Caki2 (cell line): ENCODE data around the gene SREBF2. TPM values are rescaled to one million over a fixed set of nuclear protein-coding genes. Genes with fewer than 3 reads are reported as not detected.
"Not testable (repeated sequence)": the region's sequence is repeated elsewhere in the genome, so short reads cannot be mapped to it uniquely, and the experiment has no call there.

Experiments used
- DNase-seq: peaks from one replicate; pipeline ENCODE4 v3.0.0-alpha.2; 2015; ENCODE audit warnings: low read depth
- in situ Hi-C: cut with HindIII; loops from 2 replicates; pipeline ENCODE4 v1.10.0; 2016; ENCODE audit warnings: low sequenced_read_pairs, low pct_unique_long_range_greater_than_20kb, mixed read lengths
- total RNA-seq: library from RNA; depleted of rRNA; stranded (reverse); fragments of >200 nt; shearing (Covaris generic); gene quantifications from 2 replicates; pipeline ENCODE4 v1.2.3, GENCODE V29; 2014; ENCODE audit warnings: low replicate concordance

The SREBF2 gene
- total RNA-seq, 1 experiment from 2014 or later: 21.0 TPM

DNA sequence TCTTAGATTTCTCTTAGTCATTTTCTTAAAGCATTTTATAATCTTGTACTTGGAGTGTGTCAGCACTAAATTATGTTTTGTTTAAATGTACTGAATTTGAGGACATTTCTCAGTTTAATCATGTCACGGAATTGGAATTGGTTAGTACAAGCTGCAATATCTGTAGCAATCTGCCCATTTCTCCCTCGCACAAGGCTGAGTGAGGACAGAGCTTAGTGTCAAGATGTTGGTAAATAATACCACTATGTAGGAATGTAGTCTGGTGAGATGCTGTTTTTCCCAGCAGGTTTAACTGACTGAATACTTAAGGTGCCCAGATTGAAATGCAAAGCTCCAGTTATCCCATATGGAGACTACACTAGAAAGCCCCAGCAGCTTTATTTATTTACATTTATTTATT is 30.6 kb downstream of the SREBF2 start:
- DNase-seq: no peak

DNA sequence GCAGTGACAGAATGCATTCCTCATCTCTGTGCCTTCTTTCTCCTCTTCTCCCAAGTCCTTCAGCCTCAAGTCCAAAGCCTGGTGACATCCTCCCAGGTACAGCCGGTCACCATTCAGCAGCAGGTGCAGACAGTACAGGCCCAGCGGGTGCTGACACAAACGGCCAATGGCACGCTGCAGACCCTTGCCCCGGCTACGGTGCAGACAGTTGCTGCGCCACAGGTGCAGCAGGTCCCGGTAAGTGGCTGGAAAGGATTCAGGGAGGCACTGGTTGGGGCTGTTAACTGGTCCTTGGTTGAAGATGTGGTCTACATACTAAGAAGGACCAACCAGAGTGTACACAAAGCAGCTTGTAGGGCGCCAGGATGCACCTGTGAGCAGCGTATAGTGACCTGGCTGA is 35.7 kb downstream of the SREBF2 start:
- no peak for DNase-seq
- in situ Hi-C loops: no loop called here

More for the DNA sequence above, 30.6 kb downstream of the SREBF2 start:
- in situ Hi-C loops: no loop called here

DNA sequence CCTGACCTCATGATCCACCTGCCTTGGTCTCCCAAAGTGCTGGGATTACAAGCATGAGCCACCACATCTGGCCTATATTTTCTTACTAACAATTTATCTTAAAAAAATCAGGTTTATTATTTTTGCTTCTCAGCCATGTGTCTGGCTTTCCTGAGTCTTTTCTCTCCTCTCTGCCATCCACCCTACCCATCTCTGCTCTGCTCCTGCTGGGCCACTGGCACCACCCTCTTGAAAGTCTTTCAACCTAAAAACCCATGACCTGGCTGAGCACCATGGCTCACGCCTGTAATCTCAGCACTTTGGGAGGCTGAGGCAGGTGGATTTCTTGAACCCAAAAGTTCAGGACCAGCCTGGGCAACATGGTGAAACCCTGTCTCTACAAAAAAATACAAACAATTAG is 37.2 kb downstream of the SREBF2 start:
- in situ Hi-C loops: not testable (repeated sequence)

DNA sequence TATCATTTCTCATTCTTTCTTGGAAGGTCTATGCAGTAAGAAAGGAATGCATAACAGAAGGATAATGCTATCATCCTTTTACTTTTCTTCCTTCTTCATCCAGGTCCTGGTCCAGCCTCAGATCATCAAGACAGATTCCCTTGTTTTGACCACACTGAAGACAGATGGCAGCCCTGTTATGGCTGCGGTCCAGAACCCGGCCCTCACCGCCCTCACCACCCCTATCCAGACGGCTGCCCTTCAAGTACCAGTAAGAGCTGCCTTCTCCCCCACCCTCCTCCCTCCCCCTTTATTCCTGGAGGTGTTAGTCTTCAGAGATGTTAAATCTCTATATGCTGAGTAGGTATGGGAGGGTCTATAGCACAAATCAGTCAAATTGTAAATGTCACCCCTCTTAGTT is 37.9 kb downstream of the SREBF2 start:
- no peak for DNase-seq
- in situ Hi-C loops: no loop called here

More for the DNA sequence above, 37.2 kb downstream of the SREBF2 start:
- not testable (repeated sequence) for DNase-seq

DNA sequence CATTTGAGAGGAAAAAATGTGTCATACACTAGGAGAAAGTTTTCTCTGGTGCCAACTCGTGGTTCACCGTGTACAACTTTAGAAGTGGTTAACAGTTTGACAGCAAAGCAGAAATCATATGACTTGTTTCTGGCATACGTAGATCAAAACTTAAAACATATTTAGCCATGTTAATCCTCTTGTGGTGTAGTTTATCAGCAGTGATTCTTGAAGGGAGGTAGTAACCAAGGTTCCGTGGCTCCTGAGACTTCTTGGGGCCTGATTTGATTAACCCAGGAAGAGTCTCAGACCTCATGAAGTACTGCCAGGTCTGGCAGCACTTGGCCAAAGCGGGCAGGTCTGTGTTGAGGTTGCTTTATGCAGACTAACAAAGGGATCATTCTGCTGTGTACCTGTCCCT is 40.5 kb downstream of the SREBF2 start:
- DNase-seq: no peak
- in situ Hi-C loops: no loop called here

DNA sequence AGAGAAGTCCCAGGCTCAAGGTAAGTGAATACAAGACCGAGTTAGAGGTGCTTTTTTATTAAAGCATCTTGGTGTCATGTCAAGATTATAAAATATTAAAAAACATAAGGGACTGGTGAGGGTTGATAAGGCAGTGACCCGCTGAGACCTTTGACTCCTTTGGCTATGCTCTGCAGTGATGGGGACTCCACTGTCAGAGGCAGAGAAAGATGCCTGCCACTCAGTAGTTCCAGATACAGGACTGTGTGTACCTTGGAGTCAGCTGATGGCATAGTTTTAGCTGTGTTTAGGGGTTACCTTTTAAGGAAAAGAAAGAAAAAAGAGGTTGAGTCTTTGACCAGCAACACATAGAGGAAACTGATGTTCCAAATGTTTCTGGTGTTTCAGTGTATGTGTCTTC is 41.2 kb downstream of the SREBF2 start:
- in situ Hi-C loops: no loop called here

DNA sequence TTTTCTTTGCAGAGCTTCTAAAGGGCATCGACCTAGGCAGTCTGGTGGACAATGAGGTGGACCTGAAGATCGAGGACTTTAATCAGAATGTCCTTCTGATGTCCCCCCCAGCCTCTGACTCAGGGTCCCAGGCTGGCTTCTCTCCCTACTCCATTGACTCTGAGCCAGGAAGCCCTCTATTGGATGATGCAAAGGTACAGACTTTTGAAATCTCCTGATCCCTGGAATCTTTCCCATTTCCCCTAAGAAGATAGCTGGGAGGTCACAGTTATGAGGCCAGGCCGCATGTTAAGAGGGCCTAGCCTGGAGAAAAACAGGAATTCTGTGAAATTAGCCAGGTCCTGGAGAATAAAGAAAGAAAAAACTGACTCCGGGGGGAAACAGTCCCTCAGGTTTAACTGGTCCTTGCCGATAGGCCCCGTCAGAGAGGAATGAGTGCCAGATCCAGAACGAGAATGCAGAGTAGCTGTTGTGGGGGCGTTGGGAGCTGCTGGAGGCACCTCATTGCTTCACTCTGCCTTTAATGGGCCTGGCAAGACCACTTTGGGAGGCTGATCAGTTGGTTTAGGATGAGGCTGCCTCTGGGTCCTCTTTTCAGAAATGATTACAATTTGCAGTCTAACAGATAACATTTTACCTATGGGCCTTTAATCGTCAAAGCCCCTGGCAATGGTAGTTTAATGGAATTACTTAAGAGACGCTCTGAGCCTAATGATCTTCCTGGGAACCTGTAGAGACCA is 42.8 kb downstream of the SREBF2 start:
- in situ Hi-C loops: no loop called here
- DNase-seq: no peak

More for the DNA sequence above, 41.2 kb downstream of the SREBF2 start:
- DNase-seq: no peak

DNA sequence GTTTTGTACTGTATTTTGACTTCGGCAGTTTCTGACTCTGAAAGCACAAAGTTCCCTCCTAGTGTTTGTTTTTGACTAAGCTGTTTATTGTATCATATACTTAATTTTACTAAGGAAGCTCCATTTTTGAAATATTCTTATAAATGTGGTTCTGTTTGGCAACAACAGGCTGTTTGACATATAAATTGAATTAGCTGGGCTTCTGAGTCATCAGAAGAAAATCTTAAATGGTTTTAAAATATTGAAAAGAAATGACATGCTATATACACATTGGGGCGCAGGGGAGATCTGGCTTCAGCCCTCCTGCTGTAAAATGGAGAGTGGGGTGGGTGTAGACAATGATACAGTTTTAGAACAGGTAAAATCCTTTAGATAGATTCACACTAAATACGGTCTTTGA is 43.4 kb downstream of the SREBF2 start:
- in situ Hi-C loops: no loop called here
- DNase-seq: no peak

DNA sequence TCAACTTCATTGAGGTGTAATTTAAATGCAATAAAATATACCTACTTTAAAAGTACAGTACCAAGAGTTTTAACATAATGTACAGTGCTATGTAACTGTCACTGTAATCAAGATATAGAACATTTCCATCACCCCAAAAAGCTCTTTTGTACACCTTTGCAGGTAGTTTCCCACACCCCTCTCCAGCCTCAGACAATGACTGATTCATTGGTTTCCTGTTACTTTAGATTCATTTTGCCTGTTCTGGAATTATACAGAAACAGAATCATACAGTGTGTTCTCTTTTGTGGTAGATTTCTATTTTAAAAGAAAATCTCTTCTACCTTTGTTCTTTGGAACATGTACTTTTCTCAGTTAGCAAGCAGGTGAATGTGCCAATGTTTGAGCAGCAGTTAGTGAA is 43.8 kb downstream of the SREBF2 start:
- no peak for DNase-seq
- in situ Hi-C loops: no loop called here

DNA sequence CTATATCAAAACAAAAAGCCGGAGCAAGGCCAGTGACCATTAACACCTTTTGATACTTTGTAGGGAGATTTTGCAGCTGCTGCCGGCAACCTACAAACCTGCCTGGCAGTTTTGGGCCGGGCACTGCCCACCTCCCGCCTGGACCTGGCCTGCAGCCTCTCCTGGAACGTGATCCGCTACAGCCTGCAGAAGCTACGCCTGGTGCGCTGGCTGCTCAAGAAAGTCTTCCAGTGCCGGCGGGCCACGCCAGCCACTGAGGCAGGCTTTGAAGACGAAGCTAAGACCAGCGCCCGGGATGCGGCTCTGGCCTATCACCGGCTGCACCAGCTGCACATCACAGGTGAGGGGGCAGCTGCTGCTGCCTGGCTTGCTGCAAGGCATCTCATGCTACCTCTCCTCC is 47.7 kb downstream of the SREBF2 start:
- no peak for DNase-seq
- in situ Hi-C loops: no loop called here

DNA sequence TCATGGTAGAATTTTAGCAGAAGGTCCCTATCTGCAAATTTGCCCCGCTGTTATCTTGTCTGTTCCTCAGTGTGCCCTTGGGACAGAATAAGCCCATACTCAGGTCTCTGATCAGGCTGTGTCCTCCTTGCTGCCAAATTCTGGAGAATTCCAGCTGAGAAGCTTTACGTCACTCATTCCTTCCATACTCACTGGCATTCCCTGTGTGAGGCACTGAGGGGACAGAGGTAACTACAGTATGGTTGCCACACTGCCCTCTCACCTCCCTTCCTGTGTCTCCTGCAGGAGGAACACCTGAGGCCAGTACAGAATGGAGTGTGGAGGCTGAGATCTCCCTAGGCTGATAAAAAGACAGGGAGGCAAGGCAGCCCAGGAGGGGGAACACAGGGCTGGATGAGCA is 50.5 kb downstream of the SREBF2 start:
- DNase-seq: no peak

DNA sequence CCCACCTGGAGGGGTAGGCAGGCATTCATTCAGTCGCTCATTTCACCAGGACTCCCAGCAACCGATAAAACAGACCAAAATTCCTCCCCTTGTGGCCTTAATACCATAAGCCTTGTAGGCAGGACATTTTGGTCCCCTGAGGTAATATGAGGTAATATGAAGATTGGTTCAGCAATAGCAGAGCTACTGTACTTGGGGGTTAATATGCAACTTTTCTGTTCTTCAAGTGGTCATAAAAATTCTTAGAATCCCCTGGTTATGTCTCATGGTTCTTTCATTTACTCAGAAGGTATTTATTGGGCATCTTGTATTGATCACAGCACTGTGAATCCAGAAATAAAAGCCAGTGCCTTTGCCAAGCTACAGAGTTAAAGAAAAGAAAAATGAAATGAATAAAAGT is 52.2 kb downstream of the SREBF2 start:
- in situ Hi-C loops: no loop called here
- DNase-seq: no peak

More for the DNA sequence above, 50.5 kb downstream of the SREBF2 start:
- in situ Hi-C loops: no loop called here

DNA sequence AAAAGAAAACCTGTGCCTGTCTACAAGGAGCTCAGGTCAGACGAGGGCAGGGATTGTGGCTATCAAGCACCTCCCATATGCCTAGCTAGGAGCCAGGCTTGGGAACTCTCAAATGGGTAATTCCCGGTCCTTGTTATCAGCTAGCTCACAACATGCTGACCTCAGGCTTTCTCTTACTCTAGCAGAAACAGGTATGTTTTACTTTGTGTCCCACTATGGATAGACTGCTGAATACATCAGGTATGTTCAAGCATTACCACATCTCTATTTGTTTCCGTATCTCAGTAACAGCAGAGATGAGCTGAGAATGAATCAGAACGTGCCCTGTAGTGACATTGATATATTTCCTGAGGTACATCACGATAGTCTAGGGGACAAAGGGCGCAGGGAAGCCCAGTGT is 52.6 kb downstream of the SREBF2 start:
- no peak for DNase-seq
- in situ Hi-C loops: no loop called here

DNA sequence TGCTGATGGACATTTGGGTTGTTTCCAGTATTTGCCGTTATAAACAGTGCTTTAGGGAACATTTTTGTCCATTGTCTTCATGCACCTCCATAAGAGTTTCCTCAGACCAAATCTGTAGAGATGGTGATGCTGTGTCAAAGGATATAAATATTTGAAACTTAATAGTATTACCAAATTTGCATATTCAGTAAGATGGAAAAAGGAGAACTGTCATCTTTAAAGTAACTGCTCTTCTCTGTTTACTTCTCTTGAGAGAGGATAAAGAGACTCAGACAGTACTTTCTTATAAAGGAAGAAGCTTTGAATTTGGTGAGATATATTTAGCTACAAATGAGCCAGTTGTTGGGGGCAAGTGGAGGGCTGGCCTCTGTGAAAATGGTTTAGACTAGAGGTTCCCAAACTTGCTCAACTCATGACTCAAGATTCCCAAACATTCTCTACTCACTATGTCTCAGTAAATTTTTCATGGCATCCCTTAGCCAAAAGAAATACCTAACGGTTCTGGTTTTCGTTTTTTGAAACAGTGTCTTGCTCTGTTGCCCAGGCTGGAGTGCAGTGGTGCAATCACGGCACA is 55.8 kb downstream of the SREBF2 start:
- DNase-seq: no peak
- in situ Hi-C loops: no loop called here

DNA sequence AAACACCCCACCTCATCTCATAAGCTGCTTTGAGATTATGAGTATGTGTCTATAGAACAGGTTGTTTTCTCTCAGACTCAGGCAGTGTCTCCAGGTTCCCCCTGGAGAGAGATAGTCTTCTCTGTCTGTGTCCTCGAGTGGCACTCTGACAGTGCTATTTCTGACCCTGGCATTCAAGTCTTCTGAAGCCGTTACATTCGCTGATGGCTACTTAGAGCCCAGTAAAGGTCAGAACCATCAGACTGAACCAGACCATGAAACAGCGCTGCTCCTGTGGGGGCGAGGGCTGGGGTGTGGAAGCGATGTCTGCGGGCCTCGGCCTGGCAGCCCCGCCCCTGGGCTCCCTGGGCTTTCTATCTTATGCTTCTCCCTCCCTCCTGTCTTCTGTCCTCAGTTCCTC is 58.5 kb downstream of the SREBF2 start:
- no peak for DNase-seq
- in situ Hi-C loops: no loop called here

DNA sequence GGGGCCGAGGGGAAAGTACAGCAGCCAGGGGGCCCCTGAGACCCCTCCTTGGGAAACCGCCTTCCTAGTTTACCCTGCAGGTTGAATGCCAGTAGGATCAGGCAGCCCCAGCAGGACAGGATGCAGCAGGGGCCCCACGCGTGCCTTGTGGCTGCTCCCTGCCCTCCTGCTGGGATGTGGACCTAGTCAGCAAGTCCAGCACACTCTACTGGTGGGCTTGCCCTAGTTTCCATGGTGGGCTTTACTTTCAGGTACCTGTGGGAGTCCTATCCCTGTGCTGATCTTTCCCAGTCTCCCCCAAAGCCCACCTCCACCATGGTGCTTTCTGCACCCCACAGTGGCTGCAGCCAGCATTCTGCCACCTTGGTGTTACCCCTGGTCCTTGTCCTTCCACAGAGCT is 59.8 kb downstream of the SREBF2 start:
- in situ Hi-C loops: no loop called here

DNA sequence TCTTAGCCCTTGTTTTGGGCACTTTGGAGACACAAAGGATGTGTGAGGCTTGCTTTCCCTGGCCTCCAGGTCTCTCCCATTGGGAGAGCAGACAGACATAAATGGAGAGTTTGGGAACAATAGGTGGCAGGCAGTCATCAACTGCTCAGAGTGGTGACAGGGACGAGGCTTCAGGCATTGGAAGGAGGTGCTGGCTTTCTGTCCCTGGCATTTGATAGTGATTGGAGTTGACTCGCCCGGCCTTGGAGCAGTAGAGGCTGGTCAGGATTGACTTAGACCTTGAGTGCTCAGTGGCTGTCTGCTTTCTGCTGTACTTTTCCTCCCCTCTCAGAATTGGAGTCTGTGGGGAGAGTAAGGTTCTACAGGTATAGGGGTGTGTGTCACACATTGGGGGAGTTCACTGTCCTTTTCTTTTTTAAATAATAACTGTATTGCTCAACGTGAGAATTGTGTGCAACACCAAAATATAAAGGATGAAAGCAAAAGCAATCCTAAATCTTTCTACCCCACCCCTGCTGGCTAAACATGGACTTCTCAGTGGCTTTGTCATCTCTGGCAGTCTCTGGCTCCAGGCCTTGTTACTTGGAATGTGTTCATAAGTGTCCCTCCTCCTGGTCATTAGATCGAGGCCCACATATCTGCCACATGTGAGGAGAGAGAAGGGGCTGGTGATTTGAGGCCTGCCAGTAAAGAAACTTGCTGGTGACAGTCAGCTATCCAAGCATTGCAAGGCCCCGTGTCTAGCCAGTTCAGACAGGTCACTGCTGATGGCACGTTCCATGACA is 60.9 kb downstream of the SREBF2 start:
- no peak for DNase-seq
- in situ Hi-C loops: no loop called here

More for the DNA sequence above, 59.8 kb downstream of the SREBF2 start:
- no peak for DNase-seq

DNA sequence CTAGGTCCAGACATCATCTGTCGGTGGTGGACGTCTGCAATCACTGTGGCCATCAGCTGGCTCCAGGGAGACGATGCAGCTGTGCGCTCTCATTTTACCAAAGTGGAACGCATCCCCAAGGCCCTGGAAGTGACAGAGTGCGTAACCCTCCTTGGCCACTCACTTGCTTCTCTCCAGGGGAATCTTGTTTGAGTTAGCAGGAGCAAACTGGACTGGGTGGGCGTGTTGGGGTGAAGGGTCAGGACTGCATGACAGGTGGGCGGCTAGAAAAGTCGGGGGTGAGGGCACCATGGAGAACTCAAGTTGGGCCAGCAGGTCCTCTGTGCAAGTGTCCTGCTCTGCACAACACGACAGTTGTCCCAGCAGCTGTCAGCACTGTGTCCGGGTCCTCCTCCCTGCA is 65.7 kb downstream of the SREBF2 start:
- no peak for DNase-seq
- in situ Hi-C loops: no loop called here

DNA sequence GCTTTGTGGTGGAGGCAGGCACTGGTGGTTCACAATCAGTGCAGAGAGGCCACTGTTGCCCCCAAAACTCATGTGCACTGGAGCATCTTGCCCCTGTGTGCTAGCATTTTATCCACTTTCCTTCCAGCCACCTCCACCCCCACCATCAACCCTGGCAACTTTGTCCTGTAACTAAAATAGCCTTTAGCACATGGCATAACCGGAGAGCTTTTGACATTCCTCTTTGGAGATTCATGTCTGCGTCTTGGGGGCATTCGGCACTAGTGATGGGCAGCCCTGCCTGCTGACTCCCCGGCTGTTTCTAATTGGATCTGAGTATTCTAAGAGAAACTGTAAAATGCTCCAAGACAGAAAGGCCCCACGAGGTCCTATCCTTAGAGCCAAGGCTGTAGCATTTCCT is 66.2 kb downstream of the SREBF2 start:
- in situ Hi-C loops: no loop called here
- DNase-seq: no peak
